Body of pancreas (tissue), 4 donors: ENCODE results near the gene ZNF185.
A peak's percentile ranks its signal among the peaks of the same experiment; 100 is the strongest.

ENCODE experiments used
- CTCF ChIP-seq, 7 experiments: fragments of 450-650 bp in 4 of 7; fragments of 200-600 bp in 3 of 7; sonication (generic) in 3 of 7; IDR thresholded peaks; one replicate each; pipeline ENCODE4 v1.5.1; 2016 to 2019; ENCODE audit warnings: antibody characterized with exemption in 7 of 7
- POLR2A ChIP-seq, 3 donors: fragments of 450-650 bp; IDR thresholded peaks; one replicate each; pipeline ENCODE4 v1.6.1; 2016; ENCODE audit warnings: antibody characterized with exemption in 3 of 3, mild to moderate bottlenecking in 2 of 3

GRCh38 chrX:152941328-152942076, 43.6 kb downstream of the ZNF185 start:
- TF ChIP-seq CTCF (IDR thresholded peaks at IDR 0.05) (peak; percentile 71 to 97 (median 91)), POLR2A (IDR thresholded peaks at IDR 0.05) (peak; percentile 10 to 53 (median 30))
